ENCODE measurements around the gene DOCK6.

Gene DOCK6

GRCh38 chr19:11194656-11195558 is 67.4 kb downstream of the DOCK6 start:
- no peak overlapping the region; the same call in 1 of the 2 replicates for H3K4me3 ChIP-seq (ENCODE audit: low read depth, low read length)
- no peak for DNase-seq (ENCODE audit: low read depth)
- TF ChIP-seq CTCF (IDR thresholded peaks at IDR 0.05; ENCODE audit: low read depth, low read length, missing control alignments), result no peak

- no peak for TF ChIP-seq CTCF (IDR thresholded peaks at IDR 0.05; ENCODE audit: low read depth, low read length, missing control alignments)
- no peak overlapping the region for H3K4me3 ChIP-seq (ENCODE audit: low read depth, low read length)
- DNase-seq (ENCODE audit: low read depth), result no peak
Measured at GRCh38 chr19:11194173-11194572, 68.2 kb downstream of the DOCK6 start.

GRCh38 chr19:11192957-11193939 is 69.1 kb downstream of the DOCK6 start:
- no peak overlapping the region for H3K4me3 ChIP-seq (ENCODE audit: low read depth, low read length)
- TF ChIP-seq CTCF (IDR thresholded peaks at IDR 0.05; ENCODE audit: low read depth, low read length, missing control alignments), result no peak

GRCh38 chr19:11191934-11192333 is 70.4 kb downstream of the DOCK6 start:
- DNase-seq (ENCODE audit: low read depth), result no peak
- no peak overlapping the region for H3K4me3 ChIP-seq (ENCODE audit: low read depth, low read length)
- no peak for TF ChIP-seq CTCF (IDR thresholded peaks at IDR 0.05; ENCODE audit: low read depth, low read length, missing control alignments)

More at GRCh38 chr19:11192957-11193939, 69.1 kb downstream of the DOCK6 start:
- DNase-seq (ENCODE audit: low read depth), result no peak

- no peak for DNase-seq (ENCODE audit: low read depth)
- no peak for TF ChIP-seq CTCF (IDR thresholded peaks at IDR 0.05; ENCODE audit: low read depth, low read length, missing control alignments)
- no peak overlapping the region for H3K4me3 ChIP-seq (ENCODE audit: low read depth, low read length)
Measured at GRCh38 chr19:11191273-11191755, 71.0 kb downstream of the DOCK6 start.

GRCh38 chr19:11190501-11190900 is 71.8 kb downstream of the DOCK6 start:
- no peak for DNase-seq (ENCODE audit: low read depth)
- TF ChIP-seq CTCF (IDR thresholded peaks at IDR 0.05; ENCODE audit: low read depth, low read length, missing control alignments), result no peak
- no peak overlapping the region for H3K4me3 ChIP-seq (ENCODE audit: low read depth, low read length)

All from GM12864 (cell line).